ENCODE data around the gene SYNE4. TPM values are rescaled to one million over a fixed set of nuclear protein-coding genes. Genes with fewer than 3 reads are reported as not detected.

SYNE4 gene
- total and polyA plus RNA-seq, 2 of the 13 experiments (the other 11 are each of a cell fraction or from before 2014, with no cell fraction given): 13.7 to 23.0 TPM

DNA sequence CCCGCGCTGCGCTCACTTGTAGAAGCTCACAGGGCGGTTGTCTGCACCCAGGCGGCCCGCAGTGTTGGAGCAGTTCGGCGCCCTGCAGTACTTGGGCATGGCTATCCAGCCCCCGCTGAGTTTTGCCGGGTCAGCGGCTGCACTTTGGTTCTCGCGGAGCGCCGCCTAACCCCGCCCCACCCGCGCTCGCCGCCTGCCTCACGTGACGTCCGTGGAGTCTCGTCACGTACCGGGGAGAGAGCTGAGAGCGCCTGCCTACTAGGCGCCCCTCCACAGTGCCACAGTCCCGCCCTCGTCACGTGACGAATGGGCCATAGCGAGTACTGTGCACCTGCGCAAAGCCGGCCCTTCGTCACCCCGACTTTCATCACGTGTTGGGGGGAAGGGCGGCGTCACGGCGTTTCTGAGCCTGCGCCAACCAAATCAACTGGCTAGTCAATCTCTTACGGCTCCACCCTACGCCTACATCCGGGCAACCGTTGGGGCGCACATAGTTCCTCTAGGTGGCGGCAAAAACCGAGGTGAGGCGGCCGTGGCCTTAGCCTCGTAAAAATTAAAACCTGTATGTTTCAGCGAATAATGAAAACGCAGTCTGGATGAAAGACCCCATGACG is 45.6 kb upstream of the SYNE4 start, which contains the start of gene THAP8 (continued):
- TF ChIP-seq GTF2F1 (IDR thresholded peaks at IDR 0.05; ENCODE audit: low read length): peak; percentile 72; the same call in 1 of the 2 replicates
- no peak for TF ChIP-seq NFATC3 (CRISPR knock-in tag; IDR thresholded peaks at IDR 0.05)
- TF ChIP-seq RBM22 (optimal IDR thresholded peaks at IDR 0.05; ENCODE audit: low read length): no peak
- peak; percentile 63; the same call in 1 of the 2 replicates for TF ChIP-seq ZSCAN21 (CRISPR knock-in tag; IDR thresholded peaks at IDR 0.05; ENCODE audit: borderline replicate concordance)
- peak; percentile 71; the same call in 1 of the 2 replicates for TF ChIP-seq HES4 (CRISPR knock-in tag; IDR thresholded peaks at IDR 0.05; ENCODE audit: borderline replicate concordance)
- no peak for TF ChIP-seq PAF1 (CRISPR knock-in tag; IDR thresholded peaks at IDR 0.05)
- TF ChIP-seq ZNF441 (CRISPR knock-in tag; IDR thresholded peaks at IDR 0.05; ENCODE audit: borderline replicate concordance): peak; percentile 79; the same call in 1 of the 2 replicates
- no peak for TF ChIP-seq REXO4 (CRISPR knock-in tag; IDR thresholded peaks at IDR 0.05; ENCODE audit: borderline replicate concordance)
- TF ChIP-seq MEF2D (CRISPR knock-in tag; IDR thresholded peaks at IDR 0.05): peak; percentile 96
- TF ChIP-seq, protein P1, sequence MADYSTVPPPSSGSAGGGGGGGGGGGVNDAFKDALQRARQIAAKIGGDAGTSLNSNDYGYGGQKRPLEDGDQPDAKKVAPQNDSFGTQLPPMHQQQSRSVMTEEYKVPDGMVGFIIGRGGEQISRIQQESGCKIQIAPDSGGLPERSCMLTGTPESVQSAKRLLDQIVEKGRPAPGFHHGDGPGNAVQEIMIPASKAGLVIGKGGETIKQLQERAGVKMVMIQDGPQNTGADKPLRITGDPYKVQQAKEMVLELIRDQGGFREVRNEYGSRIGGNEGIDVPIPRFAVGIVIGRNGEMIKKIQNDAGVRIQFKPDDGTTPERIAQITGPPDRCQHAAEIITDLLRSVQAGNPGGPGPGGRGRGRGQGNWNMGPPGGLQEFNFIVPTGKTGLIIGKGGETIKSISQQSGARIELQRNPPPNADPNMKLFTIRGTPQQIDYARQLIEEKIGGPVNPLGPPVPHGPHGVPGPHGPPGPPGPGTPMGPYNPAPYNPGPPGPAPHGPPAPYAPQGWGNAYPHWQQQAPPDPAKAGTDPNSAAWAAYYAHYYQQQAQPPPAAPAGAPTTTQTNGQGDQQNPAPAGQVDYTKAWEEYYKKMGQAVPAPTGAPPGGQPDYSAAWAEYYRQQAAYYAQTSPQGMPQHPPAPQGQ (CRISPR knock-in tag; IDR thresholded peaks at IDR 0.05; ENCODE audit: borderline replicate concordance): no peak
- TF ChIP-seq ZNF546 (CRISPR knock-in tag; conservative IDR thresholded peaks at IDR 0.05): peak; percentile 68; the same call in 1 of the 2 replicates
- TF ChIP-seq NFIB (CRISPR knock-in tag; IDR thresholded peaks at IDR 0.05; ENCODE audit: borderline replicate concordance): no peak
- TF ChIP-seq, protein P2, sequence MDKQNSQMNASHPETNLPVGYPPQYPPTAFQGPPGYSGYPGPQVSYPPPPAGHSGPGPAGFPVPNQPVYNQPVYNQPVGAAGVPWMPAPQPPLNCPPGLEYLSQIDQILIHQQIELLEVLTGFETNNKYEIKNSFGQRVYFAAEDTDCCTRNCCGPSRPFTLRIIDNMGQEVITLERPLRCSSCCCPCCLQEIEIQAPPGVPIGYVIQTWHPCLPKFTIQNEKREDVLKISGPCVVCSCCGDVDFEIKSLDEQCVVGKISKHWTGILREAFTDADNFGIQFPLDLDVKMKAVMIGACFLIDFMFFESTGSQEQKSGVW (CRISPR knock-in tag; IDR thresholded peaks at IDR 0.05; ENCODE audit: borderline replicate concordance): no peak
- no peak for TF ChIP-seq HHEX (CRISPR knock-in tag; IDR thresholded peaks at IDR 0.05)
- TF ChIP-seq, protein P3, sequence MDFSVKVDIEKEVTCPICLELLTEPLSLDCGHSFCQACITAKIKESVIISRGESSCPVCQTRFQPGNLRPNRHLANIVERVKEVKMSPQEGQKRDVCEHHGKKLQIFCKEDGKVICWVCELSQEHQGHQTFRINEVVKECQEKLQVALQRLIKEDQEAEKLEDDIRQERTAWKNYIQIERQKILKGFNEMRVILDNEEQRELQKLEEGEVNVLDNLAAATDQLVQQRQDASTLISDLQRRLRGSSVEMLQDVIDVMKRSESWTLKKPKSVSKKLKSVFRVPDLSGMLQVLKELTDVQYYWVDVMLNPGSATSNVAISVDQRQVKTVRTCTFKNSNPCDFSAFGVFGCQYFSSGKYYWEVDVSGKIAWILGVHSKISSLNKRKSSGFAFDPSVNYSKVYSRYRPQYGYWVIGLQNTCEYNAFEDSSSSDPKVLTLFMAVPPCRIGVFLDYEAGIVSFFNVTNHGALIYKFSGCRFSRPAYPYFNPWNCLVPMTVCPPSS (IDR thresholded peaks at IDR 0.05): no peak
- no peak for TF ChIP-seq ARID2 (CRISPR knock-in tag; IDR thresholded peaks at IDR 0.05; ENCODE audit: borderline replicate concordance)
- no peak for TF ChIP-seq ZNF296 (CRISPR knock-in tag; conservative IDR thresholded peaks at IDR 0.05)
- peak; percentile 84; the same call in 1 of the 2 replicates for TF ChIP-seq MTA1 (CRISPR knock-in tag; IDR thresholded peaks at IDR 0.05; ENCODE audit: borderline replicate concordance)
- peak; percentile 28; the same call in 1 of the 2 replicates for TF ChIP-seq HMG20A (CRISPR knock-in tag; IDR thresholded peaks at IDR 0.05; ENCODE audit: borderline replicate concordance)
- TF ChIP-seq ZNF704 (CRISPR knock-in tag; IDR thresholded peaks at IDR 0.05; ENCODE audit: borderline replicate concordance): no peak; the same call in 1 of the 2 replicates
- 0 out of 2 replicates have a peak, but pooled peaks have one; percentile 39 for TF ChIP-seq ZNF616 (CRISPR knock-in tag; IDR thresholded peaks at IDR 0.05; ENCODE audit: low read depth)
- no peak for TF ChIP-seq PBX3 (CRISPR knock-in tag; IDR thresholded peaks at IDR 0.05; ENCODE audit: borderline replicate concordance)
- TF ChIP-seq TBX2 (CRISPR knock-in tag; IDR thresholded peaks at IDR 0.05; ENCODE audit: borderline replicate concordance): peak; percentile 97
- TF ChIP-seq ZBTB21 (CRISPR knock-in tag; IDR thresholded peaks at IDR 0.05): peak; percentile 62; the same call in 1 of the 2 replicates

Measured in HepG2 (cell line).